Hepatocyte (in vitro differentiated cells): ENCODE measurements around the gene COL4A2. TPM values are rescaled to one million over a fixed set of nuclear protein-coding genes. Genes with fewer than 3 reads are reported as not detected.

Source experiments
- DNase-seq: peaks from one replicate; pipeline ENCODE4 v3.0.0-alpha.2; 2016; ENCODE audit warnings: low spot score
- H2AFZ ChIP-seq: fragments of 200-600 bp; sonication (generic); 2 replicates; pipeline ENCODE4 v1.6.0; 2016; ENCODE audit warnings: antibody characterized with exemption, mild to moderate bottlenecking
- H3K27ac ChIP-seq: fragments of 200-600 bp; sonication (generic); 2 replicates; pipeline ENCODE4 v1.5.1; 2016; ENCODE audit warnings: mild to moderate bottlenecking
- H3K27me3 ChIP-seq: fragments of 200-600 bp; sonication (generic); 2 replicates; pipeline ENCODE4 v1.6.1; 2016
- H3K36me3 ChIP-seq: fragments of 200-600 bp; sonication (generic); replicated peaks from 2 replicates; pipeline ENCODE4 v1.5.1; 2016; ENCODE audit warnings: low read depth; ENCODE audit not compliant: insufficient read depth
- H3K4me1 ChIP-seq: fragments of 200-600 bp; sonication (generic); 2 replicates; pipeline ENCODE4 v1.5.1; 2016; ENCODE audit warnings: mild to moderate bottlenecking, moderate library complexity; ENCODE audit not compliant: insufficient read depth
- H3K4me2 ChIP-seq: fragments of 200-600 bp; sonication (generic); 2 replicates; pipeline ENCODE4 v1.6.0; 2016
- H3K4me3 ChIP-seq: fragments of 200-600 bp; sonication (generic); 2 replicates; pipeline ENCODE4 v1.5.1; 2016; ENCODE audit warnings: mild to moderate bottlenecking
- H3K79me2 ChIP-seq: fragments of 200-600 bp; sonication (generic); 2 replicates; pipeline ENCODE4 v1.6.0; 2017; ENCODE audit warnings: mild to moderate bottlenecking
- H3K9me2 ChIP-seq: fragments of 200-600 bp; sonication (generic); replicated peaks from 2 replicates; pipeline ENCODE4 v1.6.0; 2017; ENCODE audit warnings: mild to moderate bottlenecking; ENCODE audit not compliant: insufficient read depth
- H3K9me3 ChIP-seq: fragments of 200-600 bp; sonication (generic); 2 replicates; pipeline ENCODE4 v1.5.1; 2016; ENCODE audit warnings: low read depth, mild to moderate bottlenecking
- H4K20me1 ChIP-seq: fragments of 200-600 bp; sonication (generic); 2 replicates; pipeline ENCODE4 v1.6.0; 2016; ENCODE audit warnings: mild to moderate bottlenecking; ENCODE audit not compliant: insufficient read depth, poor library complexity, severe bottlenecking
- EZH2 ChIP-seq: fragments of 200-600 bp; sonication (generic); IDR thresholded peaks from 2 replicates; pipeline ENCODE4 v1.6.1; 2016; ENCODE audit warnings: antibody characterized with exemption, mild to moderate bottlenecking, borderline replicate concordance
- EZH2phosphoT487 ChIP-seq: fragments of 200-600 bp; sonication (generic); IDR thresholded peaks from one replicate; pipeline ENCODE4 v1.6.1; 2018; ENCODE audit warnings: antibody characterized with exemption, mild to moderate bottlenecking, low read depth, moderate library complexity; ENCODE audit not compliant: unreplicated experiment, severe bottlenecking
- WGBS: methylation state at CpG from one replicate; pipeline ENCODE4 v1.1.6; 2016; ENCODE audit warnings: low lambda C conversion rate; ENCODE audit errors: missing lambda C conversion rate; 5-methylcytosine and 5-hydroxymethylcytosine counted together
- polyA plus RNA-seq: library from polyadenylated mRNA; unstranded; fragments of >200 nt; fragmentation: Nextera tagmentation; extraction: Ambion mirVana; gene quantifications from 2 replicates; pipeline ENCODE4 v1.2.1, GENCODE V29; 2016
- total RNA-seq: library from RNA; depleted of rRNA; stranded (reverse); fragments of >200 nt; gene quantifications from 2 replicates; pipeline ENCODE4 v1.2.3, GENCODE V29; 2014
- TF ChIP-seq, protein P1 (sequence below): fragments of 200-600 bp; sonication (generic); IDR thresholded peaks from 2 replicates; pipeline ENCODE4 v1.5.1; 2016; ENCODE audit warnings: antibody characterized with exemption, mild to moderate bottlenecking; ENCODE audit not compliant: poor library complexity

The COL4A2 gene
- total and polyA plus RNA-seq, 2 experiments from 2014 or later: 171 to 221 TPM

DNA sequence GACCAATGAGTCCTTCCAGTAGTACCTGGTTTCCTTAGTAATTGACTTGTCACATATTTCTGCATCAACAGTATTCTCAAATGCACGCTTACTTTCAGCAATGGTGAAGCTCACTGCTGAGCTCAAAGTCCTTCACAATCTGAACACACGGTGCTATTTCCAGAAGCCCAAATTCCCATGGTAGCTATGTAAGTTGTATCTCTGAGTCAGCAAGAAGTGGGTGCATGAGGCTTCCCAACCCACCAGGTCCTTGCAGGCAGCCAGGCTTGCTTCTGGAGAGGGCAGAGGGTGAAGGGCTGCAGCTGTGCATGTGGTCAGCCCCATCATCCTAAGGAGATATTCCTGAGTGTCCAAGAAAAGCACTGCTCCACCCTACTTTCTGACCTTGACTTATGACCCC is 25.7 kb downstream of the COL4A2 start:
- no peaks in the 10 kb centered on the region for H3K9me3 ChIP-seq
- WGBS: 81% methylated on average over 2 of the region's 2 CpGs
- no peak for TF ChIP-seq EZH2phosphoT487
- TF ChIP-seq, protein P1, sequence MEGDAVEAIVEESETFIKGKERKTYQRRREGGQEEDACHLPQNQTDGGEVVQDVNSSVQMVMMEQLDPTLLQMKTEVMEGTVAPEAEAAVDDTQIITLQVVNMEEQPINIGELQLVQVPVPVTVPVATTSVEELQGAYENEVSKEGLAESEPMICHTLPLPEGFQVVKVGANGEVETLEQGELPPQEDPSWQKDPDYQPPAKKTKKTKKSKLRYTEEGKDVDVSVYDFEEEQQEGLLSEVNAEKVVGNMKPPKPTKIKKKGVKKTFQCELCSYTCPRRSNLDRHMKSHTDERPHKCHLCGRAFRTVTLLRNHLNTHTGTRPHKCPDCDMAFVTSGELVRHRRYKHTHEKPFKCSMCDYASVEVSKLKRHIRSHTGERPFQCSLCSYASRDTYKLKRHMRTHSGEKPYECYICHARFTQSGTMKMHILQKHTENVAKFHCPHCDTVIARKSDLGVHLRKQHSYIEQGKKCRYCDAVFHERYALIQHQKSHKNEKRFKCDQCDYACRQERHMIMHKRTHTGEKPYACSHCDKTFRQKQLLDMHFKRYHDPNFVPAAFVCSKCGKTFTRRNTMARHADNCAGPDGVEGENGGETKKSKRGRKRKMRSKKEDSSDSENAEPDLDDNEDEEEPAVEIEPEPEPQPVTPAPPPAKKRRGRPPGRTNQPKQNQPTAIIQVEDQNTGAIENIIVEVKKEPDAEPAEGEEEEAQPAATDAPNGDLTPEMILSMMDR: no peak
- TF ChIP-seq EZH2: no peak
- H3K4me1 ChIP-seq: peaks cover 7% of the 10 kb centered on the region
- no peaks in the 10 kb centered on the region for H4K20me1 ChIP-seq
- no peaks in the 10 kb centered on the region for H3K9me2 ChIP-seq
- H3K27ac ChIP-seq: no peak overlapping the region
- no peak overlapping the region for H3K4me3 ChIP-seq
- DNase-seq: no peak
- no peak overlapping the region for H3K4me2 ChIP-seq
- H3K36me3 ChIP-seq: no peaks in the 10 kb centered on the region
- peaks cover 51% of the 10 kb centered on the region for H3K79me2 ChIP-seq
- no peaks in the 10 kb centered on the region for H3K27me3 ChIP-seq
- H2AFZ ChIP-seq: no peak overlapping the region

DNA sequence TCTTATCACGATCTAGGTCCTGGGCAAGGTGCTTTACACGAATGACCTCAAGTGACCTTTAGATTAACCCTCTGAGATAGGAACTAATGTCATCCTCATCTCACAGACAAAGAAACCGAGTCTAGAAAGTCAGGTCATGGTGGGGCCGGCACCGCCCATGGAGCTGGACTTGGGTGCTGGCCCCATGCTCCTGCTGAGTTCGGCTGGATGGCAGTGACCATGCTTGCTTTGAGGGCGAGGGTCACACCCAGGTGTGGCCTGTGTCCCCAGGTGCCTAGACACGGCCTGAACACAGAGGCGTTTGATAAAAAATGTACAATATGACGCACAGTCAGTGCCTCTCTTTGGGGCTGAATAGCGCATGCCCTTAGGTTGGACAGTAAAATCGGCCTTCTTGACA is 26.8 kb downstream of the COL4A2 start:
- no peak overlapping the region for H3K27ac ChIP-seq
- WGBS: 93% methylated on average over 12 of the region's 12 CpGs
- no peak overlapping the region for H3K4me2 ChIP-seq
- H3K4me1 ChIP-seq: peaks cover 17% of the 10 kb centered on the region
- H3K79me2 ChIP-seq: peaks cover 48% of the 10 kb centered on the region
- H3K4me3 ChIP-seq: no peak overlapping the region
- H3K9me2 ChIP-seq: no peaks in the 10 kb centered on the region
- TF ChIP-seq, protein P1: no peak
- no peak for TF ChIP-seq EZH2phosphoT487
- TF ChIP-seq EZH2: no peak
- no peak overlapping the region for H2AFZ ChIP-seq
- no peaks in the 10 kb centered on the region for H3K27me3 ChIP-seq
- no peak for DNase-seq
- H3K9me3 ChIP-seq: no peaks in the 10 kb centered on the region
- H3K36me3 ChIP-seq: no peaks in the 10 kb centered on the region
- H4K20me1 ChIP-seq: no peaks in the 10 kb centered on the region

DNA sequence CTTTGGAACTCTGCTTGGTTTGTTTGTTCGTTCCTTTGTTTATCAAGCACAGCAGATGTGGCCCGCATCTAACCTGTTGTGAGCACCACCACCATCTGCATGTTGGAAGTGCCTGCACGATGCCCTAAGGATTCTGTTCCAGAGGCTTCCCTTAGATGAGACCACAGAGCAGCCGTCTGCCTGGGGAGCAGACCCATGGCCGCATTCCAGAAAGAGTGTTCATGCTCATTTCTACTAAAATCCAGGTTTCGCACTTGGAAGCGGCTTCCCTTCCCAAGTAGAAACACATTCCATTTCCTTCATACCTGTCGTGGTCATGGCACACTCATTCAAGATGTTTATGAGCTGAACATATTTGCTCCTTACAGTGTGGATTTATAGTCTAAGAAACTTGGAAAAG is 27.2 kb downstream of the COL4A2 start:
- Histone ChIP-seq H3K36me3 (no peaks in the 10 kb centered on the region), H3K4me3 (no peak overlapping the region), H3K9me2 (no peaks in the 10 kb centered on the region), H3K27me3 (no peaks in the 10 kb centered on the region), H3K4me2 (no peak overlapping the region), H4K20me1 (no peaks in the 10 kb centered on the region), H3K9me3 (no peaks in the 10 kb centered on the region), H3K27ac (no peak overlapping the region), H2AFZ (no peak overlapping the region), H3K4me1 (peaks cover 21% of the 10 kb centered on the region), H3K79me2 (peaks cover 44% of the 10 kb centered on the region)
- DNase-seq: no peak
- 79% methylated on average over 8 of the region's 8 CpGs for WGBS
- TF ChIP-seq, protein P1: no peak
